Activated T-helper 9 cell treated with anti-CD3 and anti-CD28 coated beads, Interleukin-2, amount 50 U/mL, for 16 hours (primary cell): ENCODE data around the gene RIN1.
"Not testable (repeated sequence)": the region's sequence is repeated elsewhere in the genome, so short reads cannot be mapped to it uniquely, and the experiment has no call there.

Experiments
- DNase-seq: peaks from one replicate; pipeline ENCODE4 v3.0.0-alpha.2; 2020; ENCODE audit warnings: low read depth

RIN1 gene

GRCh38 chr11:66334605-66335442 lies 1.4 kb downstream of the RIN1 start:
- no peak for DNase-seq

- DNase-seq = no peak
Observed at GRCh38 chr11:66333896-66334604, 2.2 kb downstream of the RIN1 start.

GRCh38 chr11:66333220-66333877 lies 2.9 kb downstream of the RIN1 start:
- DNase-seq = no peak

- no peak for DNase-seq
Observed at GRCh38 chr11:66332371-66333219, 3.6 kb downstream of the RIN1 start.

GRCh38 chr11:66331542-66332370 lies 4.5 kb downstream of the RIN1 start:
- no peak for DNase-seq

- no peak for DNase-seq
Observed at GRCh38 chr11:66330931-66331330, 5.3 kb downstream of the RIN1 start.

- DNase-seq = no peak
Observed at GRCh38 chr11:66329165-66329673, 7.0 kb downstream of the RIN1 start.

- DNase-seq = peak; percentile 70
Observed at GRCh38 chr11:66328302-66329144, 7.7 kb downstream of the RIN1 start.

GRCh38 chr11:66328031-66328301 lies 8.3 kb downstream of the RIN1 start:
- DNase-seq = no peak

- DNase-seq = no peak
Observed at GRCh38 chr11:66327171-66328030, 8.8 kb downstream of the RIN1 start.

GRCh38 chr11:66326261-66327111 lies 9.7 kb downstream of the RIN1 start:
- no peak for DNase-seq

GRCh38 chr11:66325263-66325671 lies 11.0 kb downstream of the RIN1 start:
- DNase-seq = no peak

- no peak for DNase-seq
Observed at GRCh38 chr11:66324664-66325063, 11.6 kb downstream of the RIN1 start.

- no peak for DNase-seq
Observed at GRCh38 chr11:66323684-66324083, 12.6 kb downstream of the RIN1 start.

- DNase-seq = no peak
Observed at GRCh38 chr11:66322732-66323427, 13.4 kb downstream of the RIN1 start.

GRCh38 chr11:66321606-66322005 lies 14.6 kb downstream of the RIN1 start:
- DNase-seq = no peak

- not testable (repeated sequence) for DNase-seq
Observed at GRCh38 chr11:66320748-66321147, 15.5 kb downstream of the RIN1 start.

GRCh38 chr11:66320289-66320688 lies 15.9 kb downstream of the RIN1 start:
- DNase-seq = not testable (repeated sequence)
